ENCODE results near the gene GUCA1A.
A peak's percentile ranks its signal among the peaks of the same experiment; 100 is the strongest.
"Not testable (repeated sequence)": the region's sequence is repeated elsewhere in the genome, so short reads cannot be mapped to it uniquely, and the experiment has no call there.

Gene GUCA1A

GRCh38 chr6:42201382-42201781 lies 28.2 kb downstream of the GUCA1A start:
- H3K36me3 ChIP-seq (ENCODE audit: insufficient read depth, low read length): peaks cover 3% of the 10 kb centered on the region
- no peak overlapping the region for H3K9ac ChIP-seq (ENCODE audit: insufficient read length)
- H3K4me3 ChIP-seq: no peak overlapping the region
- H3K27ac ChIP-seq: no peak overlapping the region
- no peak for DNase-seq (ENCODE audit: low read depth, low spot score)
- no peaks in the 10 kb centered on the region for H3K9me3 ChIP-seq (ENCODE audit: low read depth, low read length)
- TF ChIP-seq EZH2 (IDR thresholded peaks at IDR 0.05) (no peak), FOXP2 (optimal IDR thresholded peaks at IDR 0.05; ENCODE audit: control extremely low read depth, extremely low read length, insufficient read depth) (no peak), POLR2AphosphoS5 (IDR thresholded peaks at IDR 0.05; ENCODE audit: borderline replicate concordance, low read depth, low read length) (no peak)

- H3K9me3 ChIP-seq (ENCODE audit: low read depth, low read length); H3K27ac ChIP-seq; H3K4me3 ChIP-seq; DNase-seq (ENCODE audit: low read depth, low spot score); H3K36me3 ChIP-seq (ENCODE audit: insufficient read depth, low read length); H3K9ac ChIP-seq (ENCODE audit: insufficient read length): not testable (repeated sequence)
Measured at GRCh38 chr6:42202131-42202915, 29.2 kb downstream of the GUCA1A start.

GRCh38 chr6:42203183-42203582 lies 30.0 kb downstream of the GUCA1A start:
- TF ChIP-seq EZH2 (IDR thresholded peaks at IDR 0.05): no peak
- no peak for TF ChIP-seq POLR2AphosphoS5 (IDR thresholded peaks at IDR 0.05; ENCODE audit: borderline replicate concordance, low read depth, low read length)
- no peak for TF ChIP-seq FOXP2 (optimal IDR thresholded peaks at IDR 0.05; ENCODE audit: control extremely low read depth, extremely low read length, insufficient read depth)
- peaks cover 13% of the 10 kb centered on the region for H3K36me3 ChIP-seq (ENCODE audit: insufficient read depth, low read length)
- no peaks in the 10 kb centered on the region for H3K9me3 ChIP-seq (ENCODE audit: low read depth, low read length)
- no peak for DNase-seq (ENCODE audit: low read depth, low spot score)
- H3K27ac ChIP-seq: no peak overlapping the region
- no peak overlapping the region for H3K9ac ChIP-seq (ENCODE audit: insufficient read length)
- no peak overlapping the region for H3K4me3 ChIP-seq

- no peaks in the 10 kb centered on the region for H3K9me3 ChIP-seq (ENCODE audit: low read depth, low read length)
- no peak for TF ChIP-seq EZH2 (IDR thresholded peaks at IDR 0.05)
- DNase-seq (ENCODE audit: low read depth, low spot score): no peak
- H3K9ac ChIP-seq (ENCODE audit: insufficient read length): no peak overlapping the region
- peaks cover 29% of the 10 kb centered on the region for H3K36me3 ChIP-seq (ENCODE audit: insufficient read depth, low read length)
- H3K4me3 ChIP-seq: no peak overlapping the region
- H3K27ac ChIP-seq: no peak overlapping the region
Measured at GRCh38 chr6:42204768-42205282, 31.7 kb downstream of the GUCA1A start.

- H3K4me3 ChIP-seq; H3K9me3 ChIP-seq (ENCODE audit: low read depth, low read length); H3K27ac ChIP-seq; DNase-seq (ENCODE audit: low read depth, low spot score); H3K9ac ChIP-seq (ENCODE audit: insufficient read length): not testable (repeated sequence)
- peaks cover 53% of the 10 kb centered on the region for H3K36me3 ChIP-seq (ENCODE audit: insufficient read depth, low read length)
Measured at GRCh38 chr6:42207559-42207958, 34.4 kb downstream of the GUCA1A start.

GRCh38 chr6:42210551-42210950 lies 37.4 kb downstream of the GUCA1A start:
- no peak for DNase-seq (ENCODE audit: low read depth, low spot score)
- Histone ChIP-seq H3K36me3 (ENCODE audit: insufficient read depth, low read length) (peaks cover 70% of the 10 kb centered on the region), H3K9me3 (ENCODE audit: low read depth, low read length) (no peaks in the 10 kb centered on the region), H3K9ac (ENCODE audit: insufficient read length) (no peak overlapping the region), H3K27ac (no peak overlapping the region), H3K4me3 (no peak overlapping the region)
- TF ChIP-seq EZH2 (IDR thresholded peaks at IDR 0.05) (no peak), POLR2AphosphoS5 (IDR thresholded peaks at IDR 0.05; ENCODE audit: borderline replicate concordance, low read depth, low read length) (no peak), FOXP2 (optimal IDR thresholded peaks at IDR 0.05; ENCODE audit: control extremely low read depth, extremely low read length, insufficient read depth) (no peak)

GRCh38 chr6:42211726-42212125 lies 38.6 kb downstream of the GUCA1A start:
- no peak overlapping the region for H3K4me3 ChIP-seq
- H3K36me3 ChIP-seq (ENCODE audit: insufficient read depth, low read length): peaks cover 63% of the 10 kb centered on the region
- TF ChIP-seq EZH2 (IDR thresholded peaks at IDR 0.05): no peak
- TF ChIP-seq FOXP2 (optimal IDR thresholded peaks at IDR 0.05; ENCODE audit: control extremely low read depth, extremely low read length, insufficient read depth): no peak
- no peak for TF ChIP-seq POLR2AphosphoS5 (IDR thresholded peaks at IDR 0.05; ENCODE audit: borderline replicate concordance, low read depth, low read length)
- DNase-seq (ENCODE audit: low read depth, low spot score): no peak
- H3K27ac ChIP-seq: no peak overlapping the region
- no peak overlapping the region for H3K9ac ChIP-seq (ENCODE audit: insufficient read length)
- no peaks in the 10 kb centered on the region for H3K9me3 ChIP-seq (ENCODE audit: low read depth, low read length)

- H3K4me3 ChIP-seq: no peak overlapping the region
- peaks cover 62% of the 10 kb centered on the region for H3K36me3 ChIP-seq (ENCODE audit: insufficient read depth, low read length)
- H3K27ac ChIP-seq: no peak overlapping the region
- no peak overlapping the region for H3K9ac ChIP-seq (ENCODE audit: insufficient read length)
- no peak for DNase-seq (ENCODE audit: low read depth, low spot score)
- TF ChIP-seq FOXP2 (optimal IDR thresholded peaks at IDR 0.05; ENCODE audit: control extremely low read depth, extremely low read length, insufficient read depth): no peak
- no peak for TF ChIP-seq POLR2AphosphoS5 (IDR thresholded peaks at IDR 0.05; ENCODE audit: borderline replicate concordance, low read depth, low read length)
- no peak for TF ChIP-seq EZH2 (IDR thresholded peaks at IDR 0.05)
- H3K9me3 ChIP-seq (ENCODE audit: low read depth, low read length): no peaks in the 10 kb centered on the region
Measured at GRCh38 chr6:42212442-42212841, 39.3 kb downstream of the GUCA1A start.

- DNase-seq (ENCODE audit: low read depth, low spot score); H3K27ac ChIP-seq; H3K9me3 ChIP-seq (ENCODE audit: low read depth, low read length): not testable (repeated sequence)
- peaks cover 27% of the 10 kb centered on the region for H3K36me3 ChIP-seq (ENCODE audit: insufficient read depth, low read length)
- H3K4me3 ChIP-seq: peak overlapping the region; percentile 98
- H3K9ac ChIP-seq (ENCODE audit: insufficient read length): peak overlapping the region; percentile 99
Measured at GRCh38 chr6:42216495-42216894, 43.3 kb downstream of the GUCA1A start.

All from SK-N-MC (cell line).